ENCODE data around the gene NTN1.

Gene NTN1

DNA sequence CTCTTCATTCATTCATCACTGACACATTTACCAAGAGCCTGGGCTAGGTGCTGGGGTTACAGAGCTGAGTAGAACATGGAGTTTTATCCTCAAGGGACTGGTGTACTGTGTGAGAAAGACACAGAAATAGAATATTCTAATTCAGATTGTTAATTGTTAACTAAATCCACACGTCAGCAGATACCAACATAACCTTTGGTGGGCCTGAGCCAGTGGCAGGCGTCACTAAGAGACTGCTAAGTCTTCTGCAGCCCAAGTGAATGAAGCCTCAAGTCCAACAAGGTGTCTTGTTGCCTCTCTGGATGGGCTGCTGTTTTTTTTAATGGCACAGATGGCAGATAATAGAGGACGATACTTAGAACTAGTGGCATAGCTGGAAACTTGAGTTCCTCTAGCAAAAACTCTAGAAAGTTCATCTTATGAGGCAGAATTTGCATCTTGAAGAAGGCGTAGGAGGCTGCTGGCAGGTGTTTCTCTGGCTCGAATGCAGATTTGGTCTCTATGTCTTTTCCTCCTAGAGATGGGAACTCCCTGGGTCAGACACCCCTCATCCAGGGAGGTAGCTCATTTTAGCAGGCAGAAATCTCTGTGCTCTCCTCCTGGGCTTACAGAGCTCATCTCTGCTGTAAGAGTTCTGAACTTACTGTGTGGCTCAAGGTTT lies 179.5 kb downstream of the NTN1 start:
- Histone ChIP-seq H4K20me1 (ENCODE audit: low read depth, low read length) (no peaks in the 10 kb centered on the region), H3K4me2 (ENCODE audit: low read depth, low read length, poor library complexity, severe bottlenecking) (no peak overlapping the region), H3K9ac (ENCODE audit: low read length) (no peak overlapping the region), H3K36me3 (ENCODE audit: low read length) (no peaks in the 10 kb centered on the region), H3K9me2 (replicated peaks; ENCODE audit: insufficient read depth, low read length) (no peaks in the 10 kb centered on the region), H3K79me2 (ENCODE audit: insufficient read depth, low read length) (no peaks in the 10 kb centered on the region), H3F3A (ENCODE audit: insufficient read depth) (no peaks in the 10 kb centered on the region), H3K9me3 (ENCODE audit: insufficient read depth, low read length) (no peaks in the 10 kb centered on the region), H2AFZ (ENCODE audit: low read depth, low read length, severe bottlenecking) (no peak overlapping the region), H3K27ac (ENCODE audit: low read depth, low read length) (no peak overlapping the region), H3K4me3 (ENCODE audit: insufficient read depth, low read length, poor library complexity, severe bottlenecking) (no peak overlapping the region), H3K27me3 (ENCODE audit: low read length) (no peaks in the 10 kb centered on the region)
- no peak for TF ChIP-seq EZH2phosphoT487 (conservative IDR thresholded peaks at IDR 0.05; ENCODE audit: low read length)
- TF ChIP-seq, protein P1, sequence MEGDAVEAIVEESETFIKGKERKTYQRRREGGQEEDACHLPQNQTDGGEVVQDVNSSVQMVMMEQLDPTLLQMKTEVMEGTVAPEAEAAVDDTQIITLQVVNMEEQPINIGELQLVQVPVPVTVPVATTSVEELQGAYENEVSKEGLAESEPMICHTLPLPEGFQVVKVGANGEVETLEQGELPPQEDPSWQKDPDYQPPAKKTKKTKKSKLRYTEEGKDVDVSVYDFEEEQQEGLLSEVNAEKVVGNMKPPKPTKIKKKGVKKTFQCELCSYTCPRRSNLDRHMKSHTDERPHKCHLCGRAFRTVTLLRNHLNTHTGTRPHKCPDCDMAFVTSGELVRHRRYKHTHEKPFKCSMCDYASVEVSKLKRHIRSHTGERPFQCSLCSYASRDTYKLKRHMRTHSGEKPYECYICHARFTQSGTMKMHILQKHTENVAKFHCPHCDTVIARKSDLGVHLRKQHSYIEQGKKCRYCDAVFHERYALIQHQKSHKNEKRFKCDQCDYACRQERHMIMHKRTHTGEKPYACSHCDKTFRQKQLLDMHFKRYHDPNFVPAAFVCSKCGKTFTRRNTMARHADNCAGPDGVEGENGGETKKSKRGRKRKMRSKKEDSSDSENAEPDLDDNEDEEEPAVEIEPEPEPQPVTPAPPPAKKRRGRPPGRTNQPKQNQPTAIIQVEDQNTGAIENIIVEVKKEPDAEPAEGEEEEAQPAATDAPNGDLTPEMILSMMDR (IDR thresholded peaks at IDR 0.05; ENCODE audit: insufficient read depth, low read length, poor library complexity, severe bottlenecking), result no peak

DNA sequence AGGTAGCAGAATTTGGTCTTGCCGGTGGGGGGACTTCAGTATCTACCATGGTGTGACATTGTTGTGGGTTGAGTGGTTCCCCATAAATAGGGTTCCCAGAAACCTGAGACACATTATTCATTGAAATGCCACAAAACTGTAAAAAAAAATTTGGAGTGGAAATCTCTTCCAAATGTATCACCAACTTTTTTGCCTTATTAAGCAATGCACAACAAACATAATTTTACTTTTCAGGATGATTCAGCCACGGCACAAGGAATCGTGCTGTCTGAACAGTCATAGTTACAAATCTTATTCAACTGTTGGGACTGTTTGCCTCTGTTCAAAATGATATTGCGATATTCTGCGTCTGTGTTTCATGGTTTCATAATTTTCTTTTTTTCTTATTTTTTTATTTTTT lies 181.2 kb downstream of the NTN1 start:
- Histone ChIP-seq H3K9ac (ENCODE audit: low read length) (no peak overlapping the region), H3K79me2 (ENCODE audit: insufficient read depth, low read length) (no peaks in the 10 kb centered on the region), H3K4me3 (ENCODE audit: insufficient read depth, low read length, poor library complexity, severe bottlenecking) (no peak overlapping the region), H3K9me3 (ENCODE audit: insufficient read depth, low read length) (no peaks in the 10 kb centered on the region), H3K36me3 (ENCODE audit: low read length) (no peaks in the 10 kb centered on the region), H3K9me2 (replicated peaks; ENCODE audit: insufficient read depth, low read length) (no peaks in the 10 kb centered on the region), H3K27ac (ENCODE audit: low read depth, low read length) (no peak overlapping the region), H3F3A (ENCODE audit: insufficient read depth) (no peaks in the 10 kb centered on the region), H3K4me2 (ENCODE audit: low read depth, low read length, poor library complexity, severe bottlenecking) (no peak overlapping the region), H3K27me3 (ENCODE audit: low read length) (no peaks in the 10 kb centered on the region), H2AFZ (ENCODE audit: low read depth, low read length, severe bottlenecking) (no peak overlapping the region), H4K20me1 (ENCODE audit: low read depth, low read length) (no peaks in the 10 kb centered on the region)
- TF ChIP-seq, protein P1 (IDR thresholded peaks at IDR 0.05; ENCODE audit: insufficient read depth, low read length, poor library complexity, severe bottlenecking), result no peak
- no peak for TF ChIP-seq EZH2phosphoT487 (conservative IDR thresholded peaks at IDR 0.05; ENCODE audit: low read length)

DNA sequence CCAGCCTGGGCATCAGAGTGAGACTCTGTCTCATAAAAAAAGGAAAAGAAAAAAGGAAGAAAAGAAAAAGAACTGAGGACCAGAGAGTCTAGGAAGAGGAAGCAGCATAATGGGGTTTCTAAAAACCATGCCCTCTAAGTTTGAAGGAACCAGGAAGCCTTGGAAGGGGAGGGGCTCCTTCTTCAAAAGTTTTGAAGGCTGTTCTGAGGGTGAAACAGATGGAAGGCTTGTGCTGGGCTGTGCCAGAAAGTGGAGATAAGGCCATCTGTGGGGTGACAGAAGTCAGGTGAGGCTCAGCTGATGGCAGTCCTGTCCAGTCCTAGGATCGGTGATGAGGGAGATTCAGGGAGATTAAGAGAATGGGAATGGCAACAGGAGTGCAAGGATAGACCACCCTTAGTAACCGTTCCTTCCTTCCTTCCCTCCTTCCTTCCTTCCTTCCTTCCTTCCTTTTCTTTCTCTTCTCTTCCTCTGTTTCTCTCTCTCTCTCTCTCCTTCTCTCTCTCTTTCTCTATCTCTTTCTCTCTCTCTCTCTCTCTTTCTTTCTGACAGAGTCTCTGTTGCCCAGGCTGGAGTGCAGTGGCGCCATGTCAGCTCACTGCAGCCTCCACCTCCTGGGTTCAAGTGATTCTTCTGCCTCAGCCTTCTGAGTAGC lies 182.6 kb downstream of the NTN1 start:
- TF ChIP-seq, protein P1 (IDR thresholded peaks at IDR 0.05; ENCODE audit: insufficient read depth, low read length, poor library complexity, severe bottlenecking), result no peak
- no peak for TF ChIP-seq EZH2phosphoT487 (conservative IDR thresholded peaks at IDR 0.05; ENCODE audit: low read length)
- no peaks in the 10 kb centered on the region for H4K20me1 ChIP-seq (ENCODE audit: low read depth, low read length)
- H3K36me3 ChIP-seq (ENCODE audit: low read length), result no peaks in the 10 kb centered on the region
- no peaks in the 10 kb centered on the region for H3K9me3 ChIP-seq (ENCODE audit: insufficient read depth, low read length)
- H3K9me2 ChIP-seq (replicated peaks; ENCODE audit: insufficient read depth, low read length), result no peaks in the 10 kb centered on the region
- H3K27ac ChIP-seq (ENCODE audit: low read depth, low read length), result no peak overlapping the region
- H3K4me2 ChIP-seq (ENCODE audit: low read depth, low read length, poor library complexity, severe bottlenecking), result no peak overlapping the region
- no peak overlapping the region for H2AFZ ChIP-seq (ENCODE audit: low read depth, low read length, severe bottlenecking)
- H3K9ac ChIP-seq (ENCODE audit: low read length), result no peak overlapping the region
- no peaks in the 10 kb centered on the region for H3K79me2 ChIP-seq (ENCODE audit: insufficient read depth, low read length)
- no peak overlapping the region for H3K4me3 ChIP-seq (ENCODE audit: insufficient read depth, low read length, poor library complexity, severe bottlenecking)
- H3F3A ChIP-seq (ENCODE audit: insufficient read depth), result no peaks in the 10 kb centered on the region
- H3K27me3 ChIP-seq (ENCODE audit: low read length), result no peaks in the 10 kb centered on the region

Measured in SU-DHL-6 (cell line).